Measurements from ENCODE around the gene VPS36.

The VPS36 gene

DNA sequence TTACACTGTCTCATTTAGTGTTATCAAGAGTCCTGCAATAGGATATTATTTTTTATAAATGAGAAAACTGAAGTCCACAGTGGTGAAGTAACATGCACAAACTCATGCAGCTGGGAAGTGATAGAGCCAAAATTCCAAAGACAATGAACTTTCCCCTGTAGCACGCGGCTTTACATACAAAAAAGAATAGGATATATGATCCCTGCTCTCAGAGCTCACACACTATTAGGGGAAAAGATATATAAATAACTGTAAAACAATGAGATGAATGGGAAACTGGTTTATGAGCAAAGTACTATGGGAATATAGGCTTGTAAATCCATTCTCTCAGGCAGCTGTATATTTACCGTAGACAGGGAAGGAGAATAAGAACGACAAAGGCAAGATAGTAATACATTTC lies 84.1 kb downstream of the VPS36 start:
- TF ChIP-seq, protein P1, sequence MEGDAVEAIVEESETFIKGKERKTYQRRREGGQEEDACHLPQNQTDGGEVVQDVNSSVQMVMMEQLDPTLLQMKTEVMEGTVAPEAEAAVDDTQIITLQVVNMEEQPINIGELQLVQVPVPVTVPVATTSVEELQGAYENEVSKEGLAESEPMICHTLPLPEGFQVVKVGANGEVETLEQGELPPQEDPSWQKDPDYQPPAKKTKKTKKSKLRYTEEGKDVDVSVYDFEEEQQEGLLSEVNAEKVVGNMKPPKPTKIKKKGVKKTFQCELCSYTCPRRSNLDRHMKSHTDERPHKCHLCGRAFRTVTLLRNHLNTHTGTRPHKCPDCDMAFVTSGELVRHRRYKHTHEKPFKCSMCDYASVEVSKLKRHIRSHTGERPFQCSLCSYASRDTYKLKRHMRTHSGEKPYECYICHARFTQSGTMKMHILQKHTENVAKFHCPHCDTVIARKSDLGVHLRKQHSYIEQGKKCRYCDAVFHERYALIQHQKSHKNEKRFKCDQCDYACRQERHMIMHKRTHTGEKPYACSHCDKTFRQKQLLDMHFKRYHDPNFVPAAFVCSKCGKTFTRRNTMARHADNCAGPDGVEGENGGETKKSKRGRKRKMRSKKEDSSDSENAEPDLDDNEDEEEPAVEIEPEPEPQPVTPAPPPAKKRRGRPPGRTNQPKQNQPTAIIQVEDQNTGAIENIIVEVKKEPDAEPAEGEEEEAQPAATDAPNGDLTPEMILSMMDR (IDR thresholded peaks at IDR 0.05; ENCODE audit: low read depth, low read length) = no peak
- H3K4me3 ChIP-seq (ENCODE audit: low read depth, low read length) = no peak overlapping the region
